Fibroblast of lung (primary cell): ENCODE results near the gene AGAP1. TPM values are rescaled to one million over a fixed set of nuclear protein-coding genes. Genes with fewer than 3 reads are reported as not detected.

Experiments used
- DNase-seq, 2 donors: peaks; one replicate each; pipeline versions ENCODE4 v3.0.0 to v3.0.0-alpha.2; 2010; ENCODE audit warnings: low read depth in 2 of 2
- H2AFZ ChIP-seq: 2 replicates; pipeline ENCODE4 v1.5.1; 2012; ENCODE audit warnings: low read length, control low read depth, inconsistent platforms
- H3K27ac ChIP-seq: 2 replicates; pipeline ENCODE4 v1.5.1; 2011; ENCODE audit warnings: low read length, control low read depth; ENCODE audit not compliant: insufficient read depth
- H3K27me3 ChIP-seq: 2 replicates; pipeline ENCODE4 v1.5.1; 2011; ENCODE audit warnings: mild to moderate bottlenecking, low read length; ENCODE audit not compliant: control insufficient read depth, insufficient read depth
- H3K36me3 ChIP-seq: 2 replicates; pipeline ENCODE4 v1.5.1; 2011; ENCODE audit warnings: low read length; ENCODE audit not compliant: control insufficient read depth, insufficient read depth
- H3K4me1 ChIP-seq: 2 replicates; pipeline ENCODE4 v1.5.1; 2011; ENCODE audit warnings: low read length; ENCODE audit not compliant: control insufficient read depth, insufficient read depth; ENCODE audit errors: extremely low read depth
- H3K4me2 ChIP-seq: 2 replicates; pipeline ENCODE4 v1.5.1; 2011; ENCODE audit warnings: low read length, control low read depth; ENCODE audit not compliant: insufficient read depth; ENCODE audit errors: extremely low read depth
- H3K4me3 ChIP-seq, 4 experiments: fragments of 200-600 bp in 1 of 4; sonication (generic) in 1 of 4; replicated peaks in 1 of 4; 2 replicates each; pipeline ENCODE4 v1.5.1; 2011 to 2016; ENCODE audit warnings: low read length in 4 of 4, low read depth in 3 of 4, mild to moderate bottlenecking in 3 of 4, control low read depth in 2 of 4, inconsistent platforms in 1 of 4, mixed read lengths in 1 of 4; ENCODE audit not compliant: insufficient read depth in 1 of 4; ENCODE audit errors: control extremely low read depth in 1 of 4
- H3K79me2 ChIP-seq: 2 replicates; pipeline ENCODE4 v1.5.1; 2012; ENCODE audit warnings: mild to moderate bottlenecking, low read length, inconsistent platforms; ENCODE audit not compliant: control insufficient read depth, insufficient read depth
- H3K9ac ChIP-seq: 2 replicates; pipeline ENCODE4 v1.5.1; 2011; ENCODE audit warnings: mild to moderate bottlenecking, low read length, control low read depth; ENCODE audit not compliant: insufficient read depth
- H3K9me3 ChIP-seq: 2 replicates; pipeline ENCODE4 v1.5.1; 2012; ENCODE audit warnings: low read depth, low read length; ENCODE audit not compliant: control insufficient read depth, insufficient read depth
- H4K20me1 ChIP-seq: 2 replicates; pipeline ENCODE4 v1.5.1; 2011; ENCODE audit warnings: low read length; ENCODE audit not compliant: control insufficient read depth, insufficient read depth; ENCODE audit errors: extremely low read depth
- EZH2 ChIP-seq: IDR thresholded peaks from 2 replicates; pipeline ENCODE4 v1.5.1; 2012; ENCODE audit warnings: low read length, control low read depth, mild to moderate bottlenecking; ENCODE audit errors: missing control alignments
- polyA plus RNA-seq, 2 donors: library from polyadenylated mRNA; depleted of rRNA in 1 of 2; stranded (reverse) in 1 of 2; unstranded in 1 of 2; fragments of >200 nt; gene quantifications; 2 replicates each; pipeline ENCODE4 v1.2.1, GENCODE V29; 2011 to 2012; ENCODE audit warnings: missing spikeins in 1 of 2
- total RNA-seq: library from RNA; depleted of rRNA; stranded (reverse); fragments of >200 nt; gene quantifications from 2 replicates; pipeline ENCODE4 v1.2.1, GENCODE V29; 2014
- TF ChIP-seq, protein P1 (sequence below), 2 donors: IDR thresholded peaks in 1 of 2; conservative IDR thresholded peaks in 1 of 2; 1 replicate in 1 of 2; 2 replicates in 1 of 2; pipeline ENCODE4 v1.5.1; 2011 to 2012; ENCODE audit warnings: low read length in 2 of 2, control low read depth in 1 of 2, inconsistent platforms in 1 of 2, low read depth in 1 of 2, mild to moderate bottlenecking in 1 of 2

AGAP1 gene
- total and polyA plus RNA-seq, 2 donors (not counting 1 experiment from before 2014, with no cell fraction given) = 10.6 to 14.0 TPM

DNA sequence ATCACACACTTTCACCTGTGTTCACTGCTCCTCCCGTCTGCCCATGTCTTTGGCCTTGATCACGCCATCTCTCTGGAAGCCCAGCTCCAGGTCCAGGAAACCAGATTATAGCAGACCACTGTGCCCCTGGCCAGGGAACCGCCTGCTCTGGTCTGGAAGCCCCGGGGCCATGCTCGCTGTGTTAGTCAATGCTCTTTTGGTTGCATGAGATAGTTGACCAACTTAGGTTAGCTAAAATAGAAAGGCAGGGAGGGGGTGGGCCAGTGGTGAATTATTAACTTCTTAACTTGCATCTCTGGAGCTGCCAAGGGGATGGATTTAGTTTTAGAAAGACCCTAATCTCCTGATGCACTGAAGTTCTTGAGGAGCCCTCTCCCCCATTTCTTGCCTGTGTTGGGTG is 232.7 kb downstream of the AGAP1 start:
- H3K79me2 ChIP-seq = no peaks in the 10 kb centered on the region
- no peak overlapping the region for H3K9ac ChIP-seq
- H3K4me1 ChIP-seq = no peaks in the 10 kb centered on the region
- no peak overlapping the region for H3K27ac ChIP-seq
- no peaks in the 10 kb centered on the region for H4K20me1 ChIP-seq
- no peaks in the 10 kb centered on the region for H3K27me3 ChIP-seq
- no peaks in the 10 kb centered on the region for H3K36me3 ChIP-seq
- H3K9me3 ChIP-seq = no peaks in the 10 kb centered on the region
- no peak for DNase-seq
- TF ChIP-seq EZH2 = no peak
- TF ChIP-seq, protein P1, sequence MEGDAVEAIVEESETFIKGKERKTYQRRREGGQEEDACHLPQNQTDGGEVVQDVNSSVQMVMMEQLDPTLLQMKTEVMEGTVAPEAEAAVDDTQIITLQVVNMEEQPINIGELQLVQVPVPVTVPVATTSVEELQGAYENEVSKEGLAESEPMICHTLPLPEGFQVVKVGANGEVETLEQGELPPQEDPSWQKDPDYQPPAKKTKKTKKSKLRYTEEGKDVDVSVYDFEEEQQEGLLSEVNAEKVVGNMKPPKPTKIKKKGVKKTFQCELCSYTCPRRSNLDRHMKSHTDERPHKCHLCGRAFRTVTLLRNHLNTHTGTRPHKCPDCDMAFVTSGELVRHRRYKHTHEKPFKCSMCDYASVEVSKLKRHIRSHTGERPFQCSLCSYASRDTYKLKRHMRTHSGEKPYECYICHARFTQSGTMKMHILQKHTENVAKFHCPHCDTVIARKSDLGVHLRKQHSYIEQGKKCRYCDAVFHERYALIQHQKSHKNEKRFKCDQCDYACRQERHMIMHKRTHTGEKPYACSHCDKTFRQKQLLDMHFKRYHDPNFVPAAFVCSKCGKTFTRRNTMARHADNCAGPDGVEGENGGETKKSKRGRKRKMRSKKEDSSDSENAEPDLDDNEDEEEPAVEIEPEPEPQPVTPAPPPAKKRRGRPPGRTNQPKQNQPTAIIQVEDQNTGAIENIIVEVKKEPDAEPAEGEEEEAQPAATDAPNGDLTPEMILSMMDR (conservative IDR thresholded peaks at IDR 0.05 in 1 of 2, IDR thresholded peaks at IDR 0.05 in 1 of 2; ENCODE audit: low read depth in 1 of 2, low read length in 2 of 2) = no peak
- no peak overlapping the region for H3K4me2 ChIP-seq
- no peak overlapping the region for H2AFZ ChIP-seq
- no peak overlapping the region for H3K4me3 ChIP-seq

DNA sequence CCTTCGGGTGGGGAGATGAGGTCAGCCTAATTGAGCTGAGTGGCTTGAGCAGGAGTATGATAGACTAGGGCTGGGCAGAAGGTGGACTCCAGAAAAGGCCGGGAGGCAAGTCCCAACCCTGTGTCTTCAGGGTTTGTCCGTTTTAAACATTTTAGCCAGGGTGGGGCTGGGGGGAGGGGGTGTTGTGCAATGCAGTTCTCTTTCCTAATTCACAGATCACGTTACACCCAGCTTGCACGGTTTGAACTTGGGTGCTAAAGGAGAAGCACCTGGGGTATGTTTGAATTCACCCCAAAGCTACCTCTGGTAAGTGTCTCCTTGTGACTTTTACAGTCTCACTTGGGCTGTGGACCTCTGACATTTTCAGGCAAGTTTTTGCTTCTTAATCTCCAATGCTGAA is 233.3 kb downstream of the AGAP1 start:
- H3K9ac ChIP-seq = no peak overlapping the region
- H3K36me3 ChIP-seq = no peaks in the 10 kb centered on the region
- H3K79me2 ChIP-seq = no peaks in the 10 kb centered on the region
- H3K4me3 ChIP-seq = no peak overlapping the region
- H3K27ac ChIP-seq = no peak overlapping the region
- no peaks in the 10 kb centered on the region for H3K4me1 ChIP-seq
- H4K20me1 ChIP-seq = no peaks in the 10 kb centered on the region
- no peak overlapping the region for H3K4me2 ChIP-seq
- H2AFZ ChIP-seq = no peak overlapping the region
- DNase-seq = peak in 1 of 2 donors; percentile 11
- no peaks in the 10 kb centered on the region for H3K9me3 ChIP-seq
- H3K27me3 ChIP-seq = no peaks in the 10 kb centered on the region
- TF ChIP-seq EZH2 = no peak
- TF ChIP-seq, protein P1 (conservative IDR thresholded peaks at IDR 0.05 in 1 of 2, IDR thresholded peaks at IDR 0.05 in 1 of 2; ENCODE audit: low read depth in 1 of 2, low read length in 2 of 2) = no peak

DNA sequence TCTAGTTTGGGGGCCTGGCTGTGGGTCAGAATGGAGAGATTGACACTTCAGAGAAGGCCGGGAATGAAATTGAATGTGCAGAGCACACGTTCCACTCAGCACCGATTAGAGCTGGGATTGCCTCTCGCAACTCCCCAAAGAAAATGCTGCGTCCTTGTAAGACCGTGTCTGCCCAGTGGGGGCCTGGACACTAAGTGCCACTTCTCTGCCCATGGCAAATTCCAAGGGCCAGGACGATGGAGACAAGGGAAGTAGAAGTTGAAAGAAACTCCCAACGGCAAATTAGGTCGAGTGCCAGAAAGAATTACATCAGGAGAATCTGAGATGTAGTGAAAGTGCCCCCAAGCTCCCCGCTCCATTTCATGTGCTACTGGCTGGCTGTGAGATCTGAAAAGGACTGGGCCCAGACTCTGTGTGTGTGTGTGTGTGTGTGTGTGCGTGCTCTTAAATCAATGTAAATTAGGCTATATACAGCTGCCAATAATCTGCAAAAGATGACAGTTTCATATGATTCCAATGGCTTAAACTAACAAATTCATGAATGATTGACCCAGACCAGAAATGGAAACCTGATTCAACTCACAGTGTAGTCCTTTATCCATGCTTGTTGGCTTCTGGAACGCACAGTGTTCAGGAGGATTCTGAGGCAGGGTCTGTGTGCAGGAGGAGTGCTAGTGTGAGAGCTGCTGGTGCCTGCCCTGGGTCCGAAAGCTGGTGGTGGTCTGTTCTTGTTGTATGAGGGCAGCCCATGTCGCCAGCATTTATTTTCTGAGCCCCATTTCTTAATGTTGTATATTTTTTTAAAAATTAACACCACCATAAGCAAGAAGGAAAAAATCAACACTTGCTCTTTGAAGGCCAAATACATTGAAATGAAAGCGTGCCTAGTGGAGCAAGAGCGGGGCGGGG is 234.3 kb downstream of the AGAP1 start:
- Histone ChIP-seq H3K79me2 (no peaks in the 10 kb centered on the region), H3K27ac (no peak overlapping the region), H3K4me1 (no peaks in the 10 kb centered on the region), H4K20me1 (no peaks in the 10 kb centered on the region), H3K4me2 (no peak overlapping the region), H3K27me3 (no peaks in the 10 kb centered on the region), H3K9me3 (no peaks in the 10 kb centered on the region), H3K4me3 (no peak overlapping the region), H2AFZ (no peak overlapping the region), H3K9ac (no peak overlapping the region), H3K36me3 (no peaks in the 10 kb centered on the region)
- TF ChIP-seq EZH2 = no peak
- TF ChIP-seq, protein P1 (conservative IDR thresholded peaks at IDR 0.05 in 1 of 2, IDR thresholded peaks at IDR 0.05 in 1 of 2; ENCODE audit: low read depth in 1 of 2, low read length in 2 of 2) = no peak
- DNase-seq = no peak
